ENCODE data around the gene AUH.

DNA sequence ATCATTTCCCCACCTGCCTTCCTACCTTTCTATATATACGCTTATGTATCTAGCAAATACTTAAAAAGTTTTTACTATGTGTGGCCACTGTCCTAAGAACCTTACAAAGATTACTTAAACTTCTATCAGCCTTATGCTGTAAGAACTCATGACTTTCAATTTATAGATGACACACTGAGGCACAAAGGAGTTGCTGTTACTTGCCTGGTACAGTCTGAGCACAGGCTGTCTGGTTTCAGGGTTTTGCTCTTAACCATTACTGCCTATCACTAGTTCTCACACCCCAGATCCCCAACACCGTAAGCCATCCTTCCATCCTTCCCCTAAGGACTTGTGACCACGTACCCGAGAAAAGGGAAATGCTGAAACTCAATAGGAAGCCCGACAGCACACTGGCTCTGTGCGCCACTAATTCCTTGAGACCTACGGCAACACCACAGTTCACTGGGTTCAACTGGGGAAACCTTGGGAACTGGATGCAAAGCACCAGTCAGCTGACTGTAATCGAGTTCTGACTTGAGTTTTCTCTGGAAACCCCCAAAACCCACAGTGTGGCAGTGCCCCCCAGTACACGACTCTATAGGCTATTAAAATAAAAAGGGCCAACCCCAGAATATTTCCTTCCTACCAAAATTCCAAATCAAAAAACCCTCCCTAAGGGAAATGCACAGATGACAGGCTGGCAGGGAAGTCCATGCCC is 56.0 kb downstream of the AUH start:
- no peak for TF ChIP-seq EZH2phosphoT487 (IDR thresholded peaks at IDR 0.05; ENCODE audit: insufficient read depth, low read depth)
- no peak for TF ChIP-seq EZH2 (IDR thresholded peaks at IDR 0.05; ENCODE audit: insufficient read depth, poor library complexity, severe bottlenecking)
